ENCODE measurements around the gene XPO5. TPM values are rescaled to one million over a fixed set of nuclear protein-coding genes. Genes with fewer than 3 reads are reported as not detected.

Gene XPO5
- total RNA-seq, 2 experiments from 2014 or later: 58.5 to 74.9 TPM

GRCh38 chr6:43475516-43475915 is 100.3 kb downstream of the XPO5 start:
- H3K4me1 ChIP-seq (ENCODE audit: insufficient read depth, low read length, poor library complexity, severe bottlenecking): peaks cover 18% of the 10 kb centered on the region
- H3K9me2 ChIP-seq (ENCODE audit: insufficient read depth, low read length): no peaks in the 10 kb centered on the region
- no peaks in the 10 kb centered on the region for H3K9me3 ChIP-seq (ENCODE audit: low read length)
- CTCF ChIA-PET (ENCODE audit: unreplicated experiment): no interaction called here
- POLR2A ChIA-PET: interaction anchor here (0.6 kb wide), 1 partner anchor 82 kb away, joined by 3 read pairs; no protein-coding TSS in a partner anchor
- no peak overlapping the region for H3K4me3 ChIP-seq (ENCODE audit: low read depth, low read length, poor library complexity, severe bottlenecking)
- TF ChIP-seq CTCF (conservative IDR thresholded peaks at IDR 0.05; ENCODE audit: low read length) (no peak), EZH2phosphoT487 (IDR thresholded peaks at IDR 0.05; ENCODE audit: borderline replicate concordance, low read depth, low read length) (no peak)
- peaks cover 8% of the 10 kb centered on the region; the same call in 1 of the 2 replicates for H3K79me2 ChIP-seq (ENCODE audit: insufficient read depth, low read depth, low read length)
- no peak overlapping the region for H3K4me2 ChIP-seq (ENCODE audit: low read length)
- intact Hi-C loops (cut with micrococcal nuclease; ENCODE audit: unreplicated experiment): loop anchor here (5.0 kb wide), 1 partner anchor 303 kb away; the partner anchor contains the start of gene SRF
- no peaks in the 10 kb centered on the region for H4K20me1 ChIP-seq (ENCODE audit: insufficient read depth, low read length)
- no TSS peak for BruUV-seq (replicated peaks)
- no peaks in the 10 kb centered on the region for H3K36me3 ChIP-seq (ENCODE audit: insufficient read depth, low read length)
- DNase-seq (ENCODE audit: low spot score): no peak
- no peak overlapping the region for H2AFZ ChIP-seq (ENCODE audit: low read length)
- H3K27ac ChIP-seq (ENCODE audit: low read depth, low read length, poor library complexity, severe bottlenecking): no peak overlapping the region

- intact Hi-C loops (cut with micrococcal nuclease; ENCODE audit: unreplicated experiment): no loop called here
- H3K79me2 ChIP-seq (ENCODE audit: insufficient read depth, low read depth, low read length): no peaks in the 10 kb centered on the region
- H4K20me1 ChIP-seq (ENCODE audit: insufficient read depth, low read length): no peaks in the 10 kb centered on the region
- CTCF ChIA-PET (ENCODE audit: unreplicated experiment): no interaction called here
- H3K4me2 ChIP-seq (ENCODE audit: low read length): no peak overlapping the region
- H3K4me3 ChIP-seq (ENCODE audit: low read depth, low read length, poor library complexity, severe bottlenecking): no peak overlapping the region
- H3K9me2 ChIP-seq (ENCODE audit: insufficient read depth, low read length): no peaks in the 10 kb centered on the region
- no TSS peak for BruUV-seq (replicated peaks)
- no peaks in the 10 kb centered on the region for H3K36me3 ChIP-seq (ENCODE audit: insufficient read depth, low read length)
- TF ChIP-seq EZH2phosphoT487 (IDR thresholded peaks at IDR 0.05; ENCODE audit: borderline replicate concordance, low read depth, low read length): no peak
- TF ChIP-seq CTCF (conservative IDR thresholded peaks at IDR 0.05; ENCODE audit: low read length): no peak
- H2AFZ ChIP-seq (ENCODE audit: low read length): no peak overlapping the region
- peaks cover 7% of the 10 kb centered on the region for H3K4me1 ChIP-seq (ENCODE audit: insufficient read depth, low read length, poor library complexity, severe bottlenecking)
- POLR2A ChIA-PET: no interaction called here
- H3K9me3 ChIP-seq (ENCODE audit: low read length): no peaks in the 10 kb centered on the region
- DNase-seq (ENCODE audit: low spot score): no peak
- no peak overlapping the region for H3K27ac ChIP-seq (ENCODE audit: low read depth, low read length, poor library complexity, severe bottlenecking)
These were observed 103.3 kb downstream of the XPO5 start for GRCh38 chr6:43472515-43472914.

Small RNAs within 50 kb of the gene (small RNA-seq; reads per million reads assigned to genes)
- gene RF00426 (not detected), gene RNU6-1113P (not detected)

Other genes with a start within 250 kb of the XPO5 start
- gene ZNF318, start 206.4 kb downstream of the XPO5 start, total RNA-seq (2014; rRNA removed; shearing (Covaris generic)): 12.8 and 15.7 TPM in 2 replicates
- 24.4 and 24.9 TPM in 2 replicates for gene ZNF318, start 206.4 kb downstream of the XPO5 start, total RNA-seq (2022)
- gene ABCC10, start 148.5 kb downstream of the XPO5 start, total RNA-seq (2014; rRNA removed; shearing (Covaris generic)): 11.4 and 12.4 TPM in 2 replicates
- 31.1 and 35.3 TPM in 2 replicates for gene ABCC10, start 148.5 kb downstream of the XPO5 start, total RNA-seq (2022)
- not detected in 2 replicates for gene DLK2, start 120.5 kb downstream of the XPO5 start, total RNA-seq (2014; rRNA removed; shearing (Covaris generic))
- gene DLK2, start 120.5 kb downstream of the XPO5 start, total RNA-seq (2022): not detected in 2 replicates
- 16.7 and 22.0 TPM in 2 replicates for gene TJAP1, start 98.5 kb downstream of the XPO5 start, total RNA-seq (2014; rRNA removed; shearing (Covaris generic))
- 32.3 and 34.4 TPM in 2 replicates for gene TJAP1, start 98.5 kb downstream of the XPO5 start, total RNA-seq (2022)
- 0.19 TPM in 1 of 2 replicates, not detected in the other for gene LRRC73, start 65.7 kb downstream of the XPO5 start, total RNA-seq (2014; rRNA removed; shearing (Covaris generic))
- gene LRRC73, start 65.7 kb downstream of the XPO5 start, total RNA-seq (2022): 0.25 and 0.52 TPM in 2 replicates
- 31.8 and 38.2 TPM in 2 replicates for gene YIPF3, start 59.1 kb downstream of the XPO5 start, total RNA-seq (2014; rRNA removed; shearing (Covaris generic))
- 41.9 and 45.5 TPM in 2 replicates for gene YIPF3, start 59.1 kb downstream of the XPO5 start, total RNA-seq (2022)
- gene POLR1C, start 58.9 kb downstream of the XPO5 start, total RNA-seq (2014; rRNA removed; shearing (Covaris generic)): 40.7 and 46.0 TPM in 2 replicates
- 36.9 and 41.2 TPM in 2 replicates for gene POLR1C, start 58.9 kb downstream of the XPO5 start, total RNA-seq (2022)
- gene POLH, start 147 bp upstream of the XPO5 start, total RNA-seq (2014; rRNA removed; shearing (Covaris generic)): 64.3 and 67.3 TPM in 2 replicates
- gene POLH, start 147 bp upstream of the XPO5 start, total RNA-seq (2022): 93.5 and 120 TPM in 2 replicates
- 64.8 and 72.4 TPM in 2 replicates for gene GTPBP2, start 53.2 kb upstream of the XPO5 start, total RNA-seq (2014; rRNA removed; shearing (Covaris generic))
- 86.5 and 90.0 TPM in 2 replicates for gene GTPBP2, start 53.2 kb upstream of the XPO5 start, total RNA-seq (2022)
- gene MAD2L1BP, start 59.8 kb upstream of the XPO5 start, total RNA-seq (2014; rRNA removed; shearing (Covaris generic)): 24.0 and 30.8 TPM in 2 replicates
- gene MAD2L1BP, start 59.8 kb upstream of the XPO5 start, total RNA-seq (2022): 33.5 and 43.3 TPM in 2 replicates
- gene RSPH9, start 69.0 kb upstream of the XPO5 start, total RNA-seq (2014; rRNA removed; shearing (Covaris generic)): 0.28 TPM in 1 of 2 replicates, not detected in the other
- gene RSPH9, start 69.0 kb upstream of the XPO5 start, total RNA-seq (2022): not detected in 2 replicates
- gene MRPS18A, start 111.8 kb upstream of the XPO5 start, total RNA-seq (2014; rRNA removed; shearing (Covaris generic)): 57.3 and 86.1 TPM in 2 replicates
- 54.7 and 61.6 TPM in 2 replicates for gene MRPS18A, start 111.8 kb upstream of the XPO5 start, total RNA-seq (2022)
- 59.7 and 66.3 TPM in 2 replicates for gene VEGFA, start 194.2 kb upstream of the XPO5 start, total RNA-seq (2014; rRNA removed; shearing (Covaris generic))
- 64.5 and 88.5 TPM in 2 replicates for gene VEGFA, start 194.2 kb upstream of the XPO5 start, total RNA-seq (2022)

Data from OCI-LY7 (cell line).